Measurements from ENCODE around the gene NRXN2.

DNA sequence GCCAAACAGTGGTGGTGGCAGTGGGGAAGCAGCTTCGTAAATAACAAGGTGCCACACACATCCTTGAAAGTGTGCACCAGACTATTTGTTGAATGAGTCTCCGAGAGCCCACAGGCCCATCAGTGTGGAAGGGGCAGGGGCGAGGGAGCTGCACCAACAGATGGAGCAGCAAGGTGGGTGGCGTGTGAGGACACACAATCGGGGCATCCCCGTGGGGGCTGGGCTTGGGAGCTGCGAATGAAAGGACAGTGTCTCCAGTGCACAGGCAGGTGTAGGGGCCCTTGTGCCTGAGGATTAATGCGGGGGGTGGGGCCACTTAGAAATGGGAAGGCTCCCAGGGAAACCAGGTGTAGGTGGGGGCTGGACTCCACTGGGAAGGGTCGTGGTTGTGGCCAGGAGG lies 2.8 kb downstream of the NRXN2 start:
- no peak for TF ChIP-seq POLR2AphosphoS5 (IDR thresholded peaks at IDR 0.05; ENCODE audit: low read depth, low read length)
- no peak for TF ChIP-seq TAF1 (IDR thresholded peaks at IDR 0.05; ENCODE audit: borderline replicate concordance, insufficient read depth, low read length)
- TF ChIP-seq, protein P1, sequence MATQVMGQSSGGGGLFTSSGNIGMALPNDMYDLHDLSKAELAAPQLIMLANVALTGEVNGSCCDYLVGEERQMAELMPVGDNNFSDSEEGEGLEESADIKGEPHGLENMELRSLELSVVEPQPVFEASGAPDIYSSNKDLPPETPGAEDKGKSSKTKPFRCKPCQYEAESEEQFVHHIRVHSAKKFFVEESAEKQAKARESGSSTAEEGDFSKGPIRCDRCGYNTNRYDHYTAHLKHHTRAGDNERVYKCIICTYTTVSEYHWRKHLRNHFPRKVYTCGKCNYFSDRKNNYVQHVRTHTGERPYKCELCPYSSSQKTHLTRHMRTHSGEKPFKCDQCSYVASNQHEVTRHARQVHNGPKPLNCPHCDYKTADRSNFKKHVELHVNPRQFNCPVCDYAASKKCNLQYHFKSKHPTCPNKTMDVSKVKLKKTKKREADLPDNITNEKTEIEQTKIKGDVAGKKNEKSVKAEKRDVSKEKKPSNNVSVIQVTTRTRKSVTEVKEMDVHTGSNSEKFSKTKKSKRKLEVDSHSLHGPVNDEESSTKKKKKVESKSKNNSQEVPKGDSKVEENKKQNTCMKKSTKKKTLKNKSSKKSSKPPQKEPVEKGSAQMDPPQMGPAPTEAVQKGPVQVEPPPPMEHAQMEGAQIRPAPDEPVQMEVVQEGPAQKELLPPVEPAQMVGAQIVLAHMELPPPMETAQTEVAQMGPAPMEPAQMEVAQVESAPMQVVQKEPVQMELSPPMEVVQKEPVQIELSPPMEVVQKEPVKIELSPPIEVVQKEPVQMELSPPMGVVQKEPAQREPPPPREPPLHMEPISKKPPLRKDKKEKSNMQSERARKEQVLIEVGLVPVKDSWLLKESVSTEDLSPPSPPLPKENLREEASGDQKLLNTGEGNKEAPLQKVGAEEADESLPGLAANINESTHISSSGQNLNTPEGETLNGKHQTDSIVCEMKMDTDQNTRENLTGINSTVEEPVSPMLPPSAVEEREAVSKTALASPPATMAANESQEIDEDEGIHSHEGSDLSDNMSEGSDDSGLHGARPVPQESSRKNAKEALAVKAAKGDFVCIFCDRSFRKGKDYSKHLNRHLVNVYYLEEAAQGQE (IDR thresholded peaks at IDR 0.05; ENCODE audit: insufficient read depth in 1 of 2, low read depth in 2 of 2, low read length in 2 of 2), result no peak
- no peak for TF ChIP-seq SIN3A (IDR thresholded peaks at IDR 0.05; ENCODE audit: borderline replicate concordance, insufficient read depth, low read length)
